ENCODE results near the gene LSM10.

Gene LSM10

DNA sequence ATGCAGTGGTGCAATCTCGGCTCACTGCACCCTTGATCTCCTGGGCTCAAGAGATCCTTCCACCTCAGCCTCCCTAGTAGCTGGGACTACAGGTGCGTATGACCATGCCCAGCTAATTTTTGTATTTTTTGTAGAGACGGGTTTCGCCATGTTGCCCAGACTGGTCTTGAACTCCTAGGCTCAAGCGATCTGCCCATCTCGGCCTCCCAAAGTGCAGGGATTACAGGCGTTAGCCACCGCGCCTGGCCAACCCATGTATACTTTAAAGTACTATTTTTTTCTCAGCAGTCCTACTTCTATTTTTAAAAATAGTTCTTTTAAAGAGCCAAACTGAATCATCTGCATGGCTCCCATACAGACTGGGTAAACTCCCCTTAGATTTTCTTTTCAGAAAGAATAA lies 15.5 kb downstream of the LSM10 start:
- DNase-seq = no peak

DNA sequence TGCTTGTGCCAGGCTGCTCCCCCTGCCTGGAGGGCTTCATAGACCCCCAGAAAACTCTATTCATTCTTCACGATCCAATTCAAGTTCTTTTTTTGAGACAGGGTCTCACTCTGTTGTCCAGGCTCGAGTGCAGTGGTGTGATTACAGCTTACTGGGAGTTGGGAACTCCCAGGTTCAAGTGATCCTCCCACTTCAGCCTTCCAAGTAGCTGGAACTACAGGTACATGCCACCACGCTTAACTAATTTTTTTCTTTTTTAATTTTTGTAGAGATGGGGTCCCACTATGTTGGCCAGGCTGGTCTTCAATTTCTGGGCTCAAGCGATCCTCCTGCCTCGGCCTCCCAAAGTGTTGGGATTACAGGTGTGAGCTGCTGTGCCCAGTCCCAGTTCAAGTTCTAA lies 16.3 kb downstream of the LSM10 start:
- DNase-seq = no peak

DNA sequence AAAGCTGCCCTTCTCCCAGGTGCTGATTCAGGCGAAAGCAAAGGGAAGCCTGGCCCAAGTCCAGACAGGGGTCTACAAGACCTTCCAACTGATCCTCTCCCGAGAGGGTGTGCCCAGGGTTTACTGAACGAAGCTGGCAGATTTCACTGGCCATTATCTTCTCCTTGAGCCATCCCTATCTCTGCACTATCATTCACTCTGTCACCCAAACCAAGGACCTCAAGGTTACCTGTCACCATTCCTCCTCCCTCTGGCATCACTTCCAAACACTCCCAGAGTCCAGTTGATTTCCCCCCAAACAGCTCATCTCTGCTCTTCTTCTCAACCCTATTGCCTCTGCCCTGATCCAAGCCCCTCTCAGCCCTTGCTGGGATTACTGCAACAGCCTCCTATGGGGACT lies 16.9 kb downstream of the LSM10 start:
- no peak for DNase-seq

DNA sequence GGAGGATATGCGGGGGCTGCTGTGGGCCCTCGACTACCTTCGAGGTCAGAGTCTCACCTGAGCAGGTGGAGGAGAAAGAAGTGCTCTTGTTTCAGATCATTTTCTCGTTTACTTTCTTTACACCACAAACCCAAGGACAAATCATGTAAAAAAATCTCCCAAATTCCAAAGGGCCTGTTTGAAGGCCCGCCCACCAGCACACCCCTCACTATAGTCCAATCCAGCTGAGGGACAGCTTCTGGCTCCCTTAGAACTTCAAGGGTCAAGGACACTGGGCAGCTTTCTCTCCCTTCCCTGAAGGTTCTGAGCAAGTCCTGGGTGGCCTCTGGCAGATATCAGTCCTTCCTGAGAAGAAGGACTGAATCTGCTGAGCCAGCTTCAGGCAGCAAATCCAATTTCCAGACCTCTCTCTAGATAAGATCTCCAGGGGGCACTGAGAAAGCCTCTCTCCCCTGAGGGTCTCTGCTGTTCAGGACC lies 17.5 kb downstream of the LSM10 start:
- no peak for DNase-seq

DNA sequence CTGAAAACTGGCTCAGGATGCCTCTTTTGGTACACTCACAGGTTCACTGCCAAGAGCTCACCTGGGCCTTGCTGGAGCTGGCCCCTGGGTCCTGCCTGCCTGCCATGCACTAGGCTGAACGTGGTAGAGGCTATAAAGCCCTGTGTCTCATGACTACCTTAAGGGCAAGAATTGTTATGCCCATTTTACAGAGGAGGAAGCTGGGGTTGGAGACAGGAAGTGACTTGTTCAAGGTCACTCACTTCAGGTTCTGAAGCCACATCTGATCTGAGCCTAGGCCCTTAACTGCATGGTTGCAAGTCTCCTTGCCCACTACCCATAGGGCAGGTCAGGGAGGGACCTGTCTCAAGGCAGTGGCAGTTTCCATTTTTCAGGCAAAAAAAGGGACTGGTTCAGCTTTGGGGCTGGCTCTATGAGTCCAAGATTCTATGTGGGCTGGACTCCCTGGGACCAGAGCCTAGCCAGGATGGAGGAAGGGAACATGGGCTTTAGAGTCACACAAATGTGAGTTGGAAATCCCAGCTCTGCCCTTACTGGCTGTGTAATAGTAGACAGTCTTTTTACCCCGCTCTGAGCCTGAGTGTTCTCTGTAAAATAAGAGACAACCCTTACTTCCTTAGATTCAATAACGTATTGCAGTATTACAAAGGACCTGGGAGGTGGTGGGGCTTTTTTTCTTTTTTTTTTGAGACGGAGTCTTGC lies 19.8 kb downstream of the LSM10 start:
- no peak for DNase-seq

DNA sequence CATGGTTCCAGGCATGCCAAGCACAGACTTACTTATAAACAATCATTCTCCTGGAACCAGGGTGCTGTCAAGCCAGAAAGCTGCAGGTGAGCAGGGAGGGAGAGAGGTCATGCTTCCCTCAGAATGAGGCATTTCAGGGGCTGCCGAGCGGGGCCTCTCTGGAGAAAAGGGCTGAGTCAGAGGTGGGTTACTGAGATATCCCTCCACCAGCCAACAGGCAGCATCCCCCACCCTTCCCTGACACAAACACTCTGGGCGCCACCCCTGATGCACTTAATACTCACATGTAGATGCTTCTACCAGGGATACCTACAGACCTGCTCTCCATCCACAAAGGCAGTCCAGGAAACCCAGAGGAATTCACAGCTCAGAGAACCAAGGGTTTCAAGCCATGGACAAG lies 25.1 kb downstream of the LSM10 start:
- no peak for DNase-seq

DNA sequence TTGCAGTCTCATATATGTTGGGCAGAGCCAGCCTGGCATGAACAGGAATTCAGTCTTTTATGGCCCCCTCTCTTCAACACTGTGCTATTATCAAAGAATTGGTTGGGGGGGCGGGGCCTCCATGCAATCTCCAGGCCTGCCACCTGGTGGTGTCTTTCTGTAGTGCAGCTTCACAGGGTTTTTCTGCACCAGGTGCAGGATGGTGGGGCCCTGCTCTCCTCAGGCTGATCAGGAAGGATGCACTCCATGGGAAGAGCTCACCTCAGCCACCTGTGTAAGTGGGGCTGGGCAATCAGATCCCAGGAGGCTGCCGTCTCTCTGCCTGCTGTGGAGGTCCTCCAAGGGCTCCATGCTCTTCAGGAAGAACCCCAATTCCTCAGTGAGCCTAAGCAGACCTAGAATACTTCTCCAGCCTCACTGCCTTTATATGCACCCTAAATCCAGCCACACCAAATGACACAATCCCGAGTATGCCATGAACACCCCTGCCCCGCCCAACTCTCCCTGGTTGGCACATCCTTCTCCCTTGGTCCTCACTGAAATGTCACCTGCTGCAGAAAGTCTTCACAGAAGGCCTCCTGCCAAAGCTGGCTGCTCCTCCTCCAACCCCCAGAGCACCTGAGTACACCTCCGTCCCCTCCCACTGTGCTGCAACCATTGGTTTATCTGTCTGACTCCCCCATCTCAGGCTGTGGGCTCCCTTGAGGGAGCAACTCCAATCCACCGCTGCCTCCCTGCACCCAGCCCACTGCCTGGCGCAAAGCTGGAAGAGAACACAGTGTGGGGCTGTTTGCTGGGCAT lies 28.4 kb downstream of the LSM10 start:
- DNase-seq = peak; percentile 78

DNA sequence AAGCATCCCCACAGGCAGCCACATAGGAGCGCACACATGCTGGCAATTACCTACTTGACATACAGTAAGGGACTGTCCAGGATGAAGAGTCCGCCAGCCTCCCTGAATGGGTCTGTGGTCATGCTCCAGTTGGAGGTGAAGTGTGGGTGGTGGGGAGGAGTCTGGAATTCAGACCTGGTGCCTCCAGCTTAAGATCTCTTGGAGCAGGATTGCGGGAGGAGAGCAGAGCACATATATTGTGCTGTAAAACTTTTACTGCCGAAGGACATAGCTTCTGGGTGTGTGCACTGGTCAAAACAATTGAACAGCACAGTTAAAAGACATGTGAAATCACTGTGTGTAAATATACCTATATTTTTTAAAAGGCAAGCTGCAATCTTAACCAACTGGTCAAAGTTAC lies 29.9 kb downstream of the LSM10 start:
- DNase-seq = no peak

DNA sequence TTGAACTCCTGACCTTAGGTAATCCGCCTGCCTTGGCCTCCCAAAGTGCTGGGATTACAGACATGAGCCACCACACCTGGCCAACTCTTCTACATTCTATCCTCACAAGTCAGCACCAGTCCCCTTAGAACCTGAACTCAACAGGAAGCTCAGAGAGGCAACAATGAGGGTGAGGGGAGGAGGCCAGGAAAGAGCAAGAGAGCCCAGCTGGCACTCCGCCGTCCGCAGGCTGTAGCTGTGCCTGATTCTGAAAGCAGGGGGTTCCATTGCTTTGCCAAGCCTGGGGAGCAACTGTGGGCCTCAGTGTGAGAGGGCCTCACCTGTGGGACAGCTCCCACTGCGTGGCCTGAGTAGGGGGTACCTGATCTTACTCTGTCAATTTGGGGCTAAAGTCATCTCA lies 30.6 kb downstream of the LSM10 start:
- DNase-seq = no peak

DNA sequence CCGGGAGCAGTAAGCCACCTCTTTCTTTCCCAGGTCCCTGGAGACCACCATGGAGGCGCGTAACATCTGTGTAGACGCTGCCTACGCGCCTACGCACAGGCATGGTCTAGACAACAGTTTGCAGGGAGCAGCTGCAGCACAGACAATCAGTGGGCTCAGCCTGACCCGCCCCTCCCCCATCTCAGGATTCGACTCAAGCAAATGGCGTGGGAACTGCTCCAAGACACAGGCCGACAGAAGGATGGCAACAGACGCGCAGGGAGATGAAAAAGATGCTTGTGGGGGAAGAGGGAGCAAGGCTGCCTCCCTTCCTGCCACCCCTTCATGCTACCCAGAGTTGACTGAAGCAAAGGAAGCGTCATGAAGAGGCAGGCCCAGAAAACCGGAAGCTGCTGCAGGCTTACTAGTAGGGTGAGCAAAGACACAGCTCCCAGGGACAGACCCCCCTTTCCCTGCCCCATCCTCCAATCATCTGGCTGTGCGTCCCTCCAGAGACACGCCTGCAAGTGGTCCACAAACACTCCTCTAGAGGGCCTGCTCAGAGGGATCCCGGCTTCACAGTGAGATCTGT lies 31.5 kb downstream of the LSM10 start:
- peak; percentile 65 for DNase-seq

DNA sequence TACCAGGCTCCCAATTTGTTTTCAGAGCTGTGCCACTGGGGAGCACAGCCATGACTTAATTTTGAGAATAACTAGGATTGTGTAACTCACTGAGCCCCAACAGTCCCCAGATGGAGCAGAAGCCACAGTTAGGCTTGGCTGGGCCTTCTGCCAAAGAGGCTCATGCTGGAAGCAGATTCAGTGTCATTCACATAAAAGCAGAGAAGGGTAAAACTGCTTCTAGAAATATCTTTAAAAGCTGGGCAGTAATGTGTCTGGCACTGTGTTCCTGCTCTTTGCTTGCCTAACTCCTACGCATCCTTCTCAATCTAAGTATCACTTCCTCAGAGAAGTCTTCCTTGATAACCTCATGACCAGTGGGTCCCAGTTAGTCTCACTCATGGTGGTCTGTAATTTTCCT lies 32.3 kb downstream of the LSM10 start:
- DNase-seq = peak; percentile 81

DNA sequence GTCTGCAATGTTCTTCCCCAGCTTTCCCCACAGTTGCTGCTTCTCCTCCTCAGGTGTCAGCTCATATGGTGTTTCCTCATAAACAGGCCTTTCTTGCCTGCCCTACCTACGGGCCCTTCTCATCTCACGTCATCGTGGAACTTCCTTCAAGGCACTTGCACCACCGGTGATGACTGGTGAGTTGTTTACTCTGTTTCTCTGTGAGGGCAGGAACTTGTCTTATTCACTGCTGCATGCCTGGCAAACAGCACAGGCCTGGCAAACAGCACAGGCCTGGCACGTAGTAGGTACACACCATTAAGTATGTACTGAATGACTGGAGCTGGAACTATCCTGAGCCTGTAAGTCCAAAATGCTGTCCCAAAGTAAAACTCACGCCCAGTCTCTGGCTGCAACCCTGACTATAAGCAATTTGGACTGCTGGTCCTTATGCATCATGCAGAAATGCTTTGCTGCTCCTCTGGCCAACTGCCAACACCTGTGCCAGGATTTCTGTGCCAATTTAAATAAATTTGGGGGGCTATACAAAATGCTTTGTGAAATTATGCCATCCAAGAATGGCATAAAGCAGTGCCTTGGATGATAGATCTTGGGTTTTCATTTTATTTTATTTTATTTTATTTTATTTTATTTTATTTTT lies 37.7 kb downstream of the LSM10 start:
- no peak for DNase-seq

DNA sequence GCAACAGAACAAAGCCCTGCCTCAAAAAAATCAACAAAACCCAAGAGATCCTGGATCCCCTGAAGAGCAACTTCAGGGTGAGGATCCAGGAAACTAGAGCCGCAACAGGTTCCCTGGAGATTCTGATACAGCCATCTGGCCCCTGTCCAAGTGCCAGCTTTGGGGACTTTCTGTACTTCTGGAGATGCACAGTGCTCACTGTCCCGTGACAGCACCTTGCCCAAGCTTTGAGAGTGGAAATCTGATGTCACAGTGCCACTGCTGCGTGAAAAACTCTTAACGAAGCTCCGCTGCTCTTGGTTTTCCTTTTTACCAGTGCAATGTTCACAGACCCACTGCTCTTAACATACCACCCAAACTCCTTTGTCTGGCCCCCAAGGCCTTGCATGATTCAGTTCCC lies 38.3 kb downstream of the LSM10 start:
- no peak for DNase-seq

DNA sequence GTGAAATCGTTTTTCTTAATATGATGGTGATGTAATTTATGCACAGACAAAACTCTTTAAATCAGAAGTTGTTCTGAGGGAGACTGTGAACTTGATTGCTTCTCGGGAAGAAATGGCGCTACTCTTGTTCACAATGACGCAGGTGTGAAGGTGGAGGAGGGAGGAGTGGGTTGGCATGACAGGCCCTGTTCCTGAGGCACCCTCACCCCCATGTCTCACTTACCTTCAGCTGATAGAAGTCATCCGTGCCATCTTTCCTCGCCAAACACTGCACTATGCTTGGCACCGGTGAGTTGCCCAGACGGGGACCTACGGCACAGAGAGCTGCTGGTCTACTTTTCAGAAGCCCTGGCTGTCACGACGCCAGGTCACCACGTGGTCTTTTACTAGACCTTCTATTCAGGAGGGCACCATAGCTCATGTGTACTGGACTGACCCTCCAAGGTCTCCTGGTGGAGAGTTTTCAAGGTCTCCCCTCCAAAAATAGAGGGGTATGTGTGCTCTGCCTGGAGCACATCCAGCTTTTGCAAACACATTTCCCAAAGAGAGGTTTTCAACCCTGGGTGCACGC lies 39.1 kb downstream of the LSM10 start:
- DNase-seq = no peak

DNA sequence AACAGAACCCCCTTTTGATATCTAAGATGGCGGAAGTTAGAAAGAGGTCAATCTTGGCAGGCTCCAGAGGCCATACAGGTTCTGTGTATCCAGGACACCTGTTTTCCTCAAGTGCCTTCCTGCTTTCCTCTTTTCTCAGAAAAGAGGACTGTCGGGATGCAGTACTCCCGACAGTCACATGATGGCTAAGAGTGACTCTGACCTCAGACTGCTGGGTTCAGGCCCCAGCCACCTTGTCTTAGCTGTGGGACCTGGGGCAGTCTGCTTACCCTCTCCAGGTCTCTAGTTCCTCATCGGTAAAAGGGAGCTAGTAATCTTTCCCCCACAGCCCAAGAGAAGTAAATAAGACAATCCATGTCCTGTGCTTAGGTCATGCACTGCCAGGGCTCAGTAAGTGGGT lies 41.9 kb downstream of the LSM10 start:
- DNase-seq = no peak

DNA sequence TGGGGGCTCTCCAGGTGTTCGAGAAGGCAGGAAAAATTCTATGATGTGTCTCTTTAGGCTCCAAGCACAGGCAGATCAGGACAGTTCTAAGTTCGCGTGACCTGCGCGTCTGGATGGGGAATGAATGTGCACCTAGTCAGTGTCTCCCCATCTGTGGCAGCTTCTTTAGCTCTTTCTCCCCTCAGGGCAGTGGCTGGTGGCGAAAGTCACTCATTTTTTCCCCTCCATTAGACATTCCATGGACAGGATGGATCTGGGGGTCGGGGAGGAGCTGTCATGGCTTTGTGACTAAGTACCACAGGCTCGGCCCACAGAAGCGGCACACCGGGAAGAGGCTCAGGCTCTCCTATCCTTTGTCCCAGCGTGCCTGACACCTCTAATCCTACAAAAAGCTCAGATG lies 43.2 kb downstream of the LSM10 start:
- DNase-seq = no peak

DNA sequence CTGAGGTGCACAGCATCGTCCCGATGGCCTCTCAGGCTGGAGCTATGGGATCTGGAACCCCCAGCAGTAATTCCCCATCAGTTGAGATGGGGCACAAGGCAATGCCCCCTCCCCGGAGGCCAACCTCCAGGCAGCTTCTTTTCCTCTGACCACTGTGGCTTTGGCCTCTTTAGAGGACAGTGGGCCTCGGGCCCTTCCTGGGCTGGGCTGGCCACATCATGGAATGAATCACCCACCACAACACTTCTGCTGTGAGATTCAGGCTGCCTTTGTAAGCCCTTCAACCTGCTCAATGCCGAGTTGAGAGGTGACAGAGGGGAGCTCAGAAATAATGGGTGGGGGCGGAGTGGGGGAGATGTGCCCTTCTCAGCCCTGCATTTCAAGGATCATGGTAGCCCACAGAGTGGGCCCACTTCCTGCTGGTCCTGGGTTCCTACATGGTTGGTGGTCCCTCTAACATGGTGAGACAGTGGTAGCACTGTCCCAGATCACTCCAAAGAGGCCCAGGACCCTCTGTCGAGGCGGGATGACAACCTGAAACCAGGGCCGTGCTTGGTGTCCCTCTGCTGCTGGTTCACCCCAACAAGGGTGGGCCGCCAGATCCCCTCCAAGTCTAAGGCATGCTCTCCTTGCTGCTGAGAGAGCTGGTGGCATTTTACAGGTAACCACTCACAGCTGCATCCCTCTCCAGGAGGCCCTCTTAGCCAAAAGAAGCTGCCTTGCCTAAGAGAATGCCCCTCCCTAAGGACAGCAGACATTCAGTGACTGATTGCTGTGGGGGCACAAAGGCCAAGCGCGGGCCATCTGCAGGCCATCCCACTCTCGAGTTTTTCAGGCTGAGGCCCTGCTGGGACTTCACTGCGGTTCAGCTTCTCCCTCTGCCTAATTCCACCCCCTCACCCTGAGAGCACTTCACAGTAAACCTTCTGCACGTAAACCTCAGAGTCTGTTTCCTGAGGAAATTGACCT lies 44.5 kb downstream of the LSM10 start:
- no peak for DNase-seq

DNA sequence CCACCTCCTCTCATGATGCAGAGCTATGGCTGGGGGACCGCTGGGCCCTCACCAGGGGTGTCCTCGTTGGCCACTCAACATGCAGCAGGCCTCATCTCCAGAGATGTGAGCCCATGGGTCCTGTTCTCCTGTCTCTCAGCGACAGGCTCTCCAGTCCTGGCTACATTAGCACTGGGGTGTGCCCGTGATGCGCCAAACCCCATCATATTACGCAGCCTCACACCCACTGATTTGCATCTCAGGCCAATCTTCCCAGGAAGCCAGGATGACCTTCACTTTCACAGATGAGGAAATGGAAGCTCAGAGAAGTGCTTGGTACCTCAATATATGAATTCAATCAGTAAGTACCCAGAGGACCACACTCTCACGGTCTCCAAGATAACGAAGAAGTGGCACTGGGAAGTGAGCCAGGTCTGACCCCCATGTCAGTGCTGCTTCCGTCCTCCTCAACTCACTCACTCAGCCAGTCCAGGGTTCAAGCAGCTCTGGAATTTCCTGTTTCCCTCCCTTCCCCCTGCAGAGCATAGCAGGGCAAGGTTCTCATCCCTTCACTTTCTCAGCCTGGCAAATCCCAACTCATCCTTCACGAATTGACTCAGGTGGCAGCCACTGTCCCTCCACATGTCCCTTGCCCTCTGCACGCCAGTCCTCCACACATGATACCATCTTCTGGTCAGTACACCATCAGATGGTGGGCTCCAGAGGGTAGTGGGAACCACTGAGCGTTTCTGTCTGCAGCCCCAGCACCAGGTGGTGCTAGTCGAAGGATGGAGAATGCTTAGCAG lies 45.4 kb downstream of the LSM10 start:
- no peak for DNase-seq

DNA sequence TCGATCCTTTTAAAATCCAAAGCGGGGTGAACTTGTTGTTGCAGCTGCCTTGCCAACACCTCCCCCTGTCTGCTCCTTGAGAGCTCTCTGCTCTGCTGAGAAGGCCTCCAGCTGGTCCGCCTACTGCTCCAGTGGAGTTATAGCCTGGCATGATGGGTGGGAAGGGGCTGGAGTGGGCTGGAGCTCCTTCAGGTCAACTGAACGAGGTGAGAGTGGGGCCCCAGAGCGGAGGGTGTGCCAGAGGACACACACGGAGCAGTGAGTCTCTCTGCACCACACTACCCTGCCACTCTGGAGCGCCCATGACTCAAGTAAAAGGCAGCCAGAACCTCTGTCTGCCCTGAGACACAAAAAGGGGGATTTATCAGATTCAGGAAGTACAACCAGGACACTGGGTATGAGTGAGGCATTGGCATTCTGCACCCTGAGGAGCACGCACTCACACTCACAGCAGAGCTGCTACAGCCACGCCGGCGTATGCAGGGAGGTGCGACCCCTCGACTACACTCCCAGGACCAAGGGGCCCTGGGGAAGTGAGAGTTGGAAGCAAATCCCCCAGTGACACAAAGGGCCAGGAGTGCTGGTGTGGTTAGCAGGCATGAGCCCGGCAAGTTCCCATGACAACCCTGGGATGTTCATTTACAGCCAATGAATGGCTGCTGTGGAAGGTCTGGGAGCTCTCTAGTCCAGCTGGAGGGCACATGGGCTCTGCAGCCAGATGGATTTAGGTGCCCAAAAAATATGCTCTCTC lies 46.3 kb downstream of the LSM10 start:
- peak; percentile 59 for DNase-seq

DNA sequence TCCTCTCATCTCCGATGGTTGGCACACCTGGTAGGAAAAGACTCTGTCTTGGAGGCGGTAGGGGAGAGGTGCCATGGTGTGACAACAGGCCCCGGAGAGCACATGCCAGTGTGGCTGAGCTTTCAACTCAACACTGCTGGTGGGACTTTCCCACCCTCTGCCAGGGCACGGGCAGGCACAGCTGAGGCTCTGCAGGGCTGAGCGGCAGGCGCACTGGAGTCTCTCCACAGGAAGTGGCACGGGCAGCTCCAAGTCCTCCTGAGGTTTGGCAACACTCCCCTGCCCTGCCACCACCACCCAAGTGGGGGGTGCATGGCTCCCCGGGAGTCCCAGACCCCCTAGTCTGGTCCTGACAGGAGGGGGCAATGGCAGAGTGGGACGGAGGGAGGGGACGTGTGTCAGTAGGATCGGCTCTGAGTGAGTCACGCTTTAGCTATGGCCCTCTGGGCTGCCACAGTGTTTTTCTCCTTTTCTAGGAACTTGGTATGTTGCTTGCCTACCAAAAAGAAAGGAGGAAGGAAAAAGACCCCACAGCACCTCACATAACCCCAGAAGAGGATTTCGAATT lies 47.0 kb downstream of the LSM10 start:
- peak; percentile 48 for DNase-seq

Data from suppressor macrophage treated with lipopolysaccharide for 4 hours (primary cell).